ENCODE results near the gene CYP46A1. TPM values are rescaled to one million over a fixed set of nuclear protein-coding genes. Genes with fewer than 3 reads are reported as not detected.

The CYP46A1 gene
- total RNA-seq, 2 experiments from 2014 or later: 0.05 to 0.23 TPM

- Mint-ChIP-seq H3K27me3 (peaks cover 14% of the 10 kb centered on the region), H3K9me3 (ENCODE audit: low read depth) (no peaks in the 10 kb centered on the region), H3K27ac (no peak overlapping the region), H3K36me3 (ENCODE audit: low read depth) (no peaks in the 10 kb centered on the region), H3K4me1 (peaks cover 14% of the 10 kb centered on the region), H3K4me3 (no peak overlapping the region)
- no peak for DNase-seq
- ChIA-PET CTCF (interaction anchor here (0.7 to 1.5 kb wide), 2 partner anchors 61 to 494 kb away, joined by 3 to 5 read pairs; no protein-coding TSS in a partner anchor), POLR2A (no interaction called here)
- intact Hi-C loops (cut with DNase I, micrococcal nuclease): no loop called here
- no peak for ATAC-seq
These were observed 63.7 kb downstream of the CYP46A1 start for GRCh38 chr14:99747582-99748330.

GRCh38 chr14:99748529-99748928, 64.4 kb downstream of the CYP46A1 start:
- intact Hi-C loops (cut with DNase I, micrococcal nuclease): no loop called here
- Mint-ChIP-seq H3K4me1 (peaks cover 17% of the 10 kb centered on the region), H3K27ac (no peak overlapping the region), H3K36me3 (ENCODE audit: low read depth) (no peaks in the 10 kb centered on the region), H3K27me3 (peaks cover 17% of the 10 kb centered on the region), H3K9me3 (ENCODE audit: low read depth) (no peaks in the 10 kb centered on the region), H3K4me3 (no peak overlapping the region)
- ATAC-seq (no peak), DNase-seq (no peak)
- POLR2A ChIA-PET: no interaction called here
- CTCF ChIA-PET: no interaction called here

- Mint-ChIP-seq H3K4me3 (no peak overlapping the region), H3K9me3 (ENCODE audit: low read depth) (no peaks in the 10 kb centered on the region), H3K27me3 (peaks cover 20% of the 10 kb centered on the region), H3K36me3 (ENCODE audit: low read depth) (no peaks in the 10 kb centered on the region), H3K27ac (no peak overlapping the region), H3K4me1 (peaks cover 19% of the 10 kb centered on the region)
- ATAC-seq: no peak
- CTCF ChIA-PET: interaction anchor here (2.4 kb wide), 1 partner anchor 19 kb away, joined by 10 read pairs; no protein-coding TSS in a partner anchor
- intact Hi-C loops (cut with DNase I, micrococcal nuclease): no loop called here
- no peak for DNase-seq
- POLR2A ChIA-PET: no interaction called here
These were observed 65.0 kb downstream of the CYP46A1 start for GRCh38 chr14:99749142-99749541.

GRCh38 chr14:99749763-99750715, 65.9 kb downstream of the CYP46A1 start:
- DNase-seq (no peak), ATAC-seq (no peak)
- Mint-ChIP-seq H3K27ac (no peak overlapping the region), H3K9me3 (ENCODE audit: low read depth) (no peaks in the 10 kb centered on the region), H3K4me3 (no peak overlapping the region), H3K27me3 (peaks cover 24% of the 10 kb centered on the region), H3K4me1 (peaks cover 19% of the 10 kb centered on the region), H3K36me3 (ENCODE audit: low read depth) (no peaks in the 10 kb centered on the region)
- POLR2A ChIA-PET: no interaction called here
- CTCF ChIA-PET: interaction anchor here (2.4 kb wide), 1 partner anchor 20 kb away, joined by 10 read pairs; no protein-coding TSS in a partner anchor
- intact Hi-C loops (cut with DNase I, micrococcal nuclease): no loop called here

GRCh38 chr14:99750746-99751450, 66.8 kb downstream of the CYP46A1 start:
- POLR2A ChIA-PET: no interaction called here
- H3K9me3 Mint-ChIP-seq (ENCODE audit: low read depth): no peaks in the 10 kb centered on the region
- intact Hi-C loops (cut with DNase I, micrococcal nuclease): no loop called here
- H3K27ac Mint-ChIP-seq: no peak overlapping the region
- no peak overlapping the region for H3K4me3 Mint-ChIP-seq
- peaks cover 19% of the 10 kb centered on the region for H3K4me1 Mint-ChIP-seq
- CTCF ChIA-PET: interaction anchor here (0.6 to 2.4 kb wide), 3 partner anchors 17 to 308 kb away, joined by 3 to 10 read pairs (median 4); no protein-coding TSS in a partner anchor
- no peak for ATAC-seq
- peaks cover 24% of the 10 kb centered on the region for H3K27me3 Mint-ChIP-seq
- H3K36me3 Mint-ChIP-seq (ENCODE audit: low read depth): no peaks in the 10 kb centered on the region
- DNase-seq: no peak

- Mint-ChIP-seq H3K36me3 (ENCODE audit: low read depth) (no peaks in the 10 kb centered on the region), H3K4me3 (no peak overlapping the region), H3K4me1 (peaks cover 10% of the 10 kb centered on the region), H3K27ac (no peak overlapping the region), H3K9me3 (ENCODE audit: low read depth) (no peaks in the 10 kb centered on the region), H3K27me3 (peaks cover 26% of the 10 kb centered on the region)
- ChIA-PET CTCF (interaction anchor here (0.6 to 2.4 kb wide), 6 partner anchors 18 to 387 kb away, joined by 3 to 10 read pairs (median 4); no protein-coding TSS in a partner anchor), POLR2A (interaction anchor here (0.7 kb wide), 1 partner anchor 48 kb away, joined by 5 read pairs; no protein-coding TSS in a partner anchor)
- no peak for ATAC-seq
- intact Hi-C loops (cut with DNase I, micrococcal nuclease): no loop called here
- DNase-seq: no peak
These were observed 67.7 kb downstream of the CYP46A1 start for GRCh38 chr14:99751539-99752485.

GRCh38 chr14:99752486-99753121, 68.5 kb downstream of the CYP46A1 start:
- CTCF ChIA-PET: interaction anchor here (0.6 to 1.3 kb wide), 5 partner anchors 19 to 387 kb away, joined by 3 to 5 read pairs (median 4); no protein-coding TSS in a partner anchor

GRCh38 chr14:99753225-99754140, 69.4 kb downstream of the CYP46A1 start:
- intact Hi-C loops (cut with DNase I, micrococcal nuclease): no loop called here
- peaks cover 7% of the 10 kb centered on the region for H3K4me1 Mint-ChIP-seq
- H3K27me3 Mint-ChIP-seq: peaks cover 26% of the 10 kb centered on the region
- ATAC-seq (peak; percentile 25), DNase-seq (no peak)
- H3K27ac Mint-ChIP-seq: no peak overlapping the region
- H3K9me3 Mint-ChIP-seq (ENCODE audit: low read depth): no peaks in the 10 kb centered on the region
- ChIA-PET POLR2A (no interaction called here), CTCF (interaction anchor here (0.6 to 0.7 kb wide), 3 partner anchors 67 to 736 kb away, joined by 3 read pairs; no protein-coding TSS in a partner anchor)
- H3K36me3 Mint-ChIP-seq (ENCODE audit: low read depth): no peaks in the 10 kb centered on the region
- H3K4me3 Mint-ChIP-seq: no peak overlapping the region

More at GRCh38 chr14:99752486-99753121, 68.5 kb downstream of the CYP46A1 start:
- peaks cover 6% of the 10 kb centered on the region for H3K4me1 Mint-ChIP-seq
- intact Hi-C loops (cut with DNase I, micrococcal nuclease): no loop called here
- no peak overlapping the region for H3K27ac Mint-ChIP-seq
- no peaks in the 10 kb centered on the region for H3K36me3 Mint-ChIP-seq (ENCODE audit: low read depth)
- H3K4me3 Mint-ChIP-seq: no peak overlapping the region
- DNase-seq (no peak), ATAC-seq (no peak)
- H3K27me3 Mint-ChIP-seq: peaks cover 26% of the 10 kb centered on the region
- no peaks in the 10 kb centered on the region for H3K9me3 Mint-ChIP-seq (ENCODE audit: low read depth)
- POLR2A ChIA-PET: interaction anchor here (0.7 kb wide), 1 partner anchor 47 kb away, joined by 5 read pairs; no protein-coding TSS in a partner anchor

Data from activated CD4-positive, alpha-beta T cell treated with anti-CD3 and anti-CD28 coated beads for 36 hours (primary cell).